Endothelial cell of umbilical vein (primary cell): Measurements from ENCODE around the gene SERINC2. TPM values are rescaled to one million over a fixed set of nuclear protein-coding genes. Genes with fewer than 3 reads are reported as not detected.

Experiments
- BruUV-seq: library from RNA; stranded (reverse); fragments of 400-500 nt; replicated peaks from 2 replicates; lab custom pipeline; 2021; lab: Mats Ljungman, UMichigan
- CTCF ChIA-PET: fragments of 300-600, 350-600 bp; sonication (Branson Sonifier 250); formaldehyde crosslinking; loops from one replicate; lab custom pipeline; 2021; ENCODE audit warnings: antibody characterized with exemption, inconsistent platforms; lab: Charles Lee
- POLR2A ChIA-PET: fragments of 300-600, 350-600 bp; sonication (Branson Sonifier 250); formaldehyde crosslinking; loops from one replicate; lab custom pipeline; 2021; ENCODE audit warnings: antibody characterized with exemption, inconsistent platforms; lab: Charles Lee
- DNase-seq: peaks from one replicate; pipeline ENCODE4 v3.0.0-alpha.2; 2011; ENCODE audit warnings: low read depth, low spot score
- FAIRE-seq: peaks from 2 replicates; lab custom pipeline; 2011; peaks lifted over from hg19 to GRCh38; lab: Jason Lieb, UNC
- H2AFZ ChIP-seq: 2 replicates; pipeline ENCODE4 v1.6.0; 2012; ENCODE audit warnings: low read depth, low read length, control low read depth, inconsistent platforms
- H3K27ac ChIP-seq: 2 replicates; pipeline ENCODE4 v1.5.1; 2011; ENCODE audit warnings: low read depth, mild to moderate bottlenecking, control low read depth, low read length, moderate library complexity; ENCODE audit not compliant: insufficient read depth
- H3K27me3 ChIP-seq, 2 experiments: 2 replicates each; pipeline versions ENCODE4 v1.6.0 to v1.6.1; 2011; ENCODE audit warnings: low read length in 2 of 2, mixed read lengths in 1 of 2; ENCODE audit not compliant: control insufficient read depth in 2 of 2, insufficient read depth in 2 of 2
- H3K36me3 ChIP-seq, 2 experiments: 2 replicates in 1 of 2; 3 replicates in 1 of 2; pipeline ENCODE4 v1.5.1; 2011; ENCODE audit warnings: low read length in 2 of 2, mild to moderate bottlenecking in 1 of 2, moderate library complexity in 1 of 2; ENCODE audit not compliant: control insufficient read depth in 2 of 2, insufficient read depth in 2 of 2; ENCODE audit errors: extremely low read depth in 1 of 2
- H3K4me1 ChIP-seq: 3 replicates; pipeline ENCODE4 v1.5.1; 2011; ENCODE audit warnings: mild to moderate bottlenecking, low read length; ENCODE audit not compliant: control insufficient read depth, insufficient read depth; ENCODE audit errors: extremely low read depth
- H3K4me2 ChIP-seq: 2 replicates; pipeline ENCODE4 v1.6.1; 2011; ENCODE audit warnings: low read length, control low read depth, mixed read lengths; ENCODE audit not compliant: insufficient read depth
- H3K4me3 ChIP-seq, 3 experiments: fragments of 200-600 bp in 1 of 3; sonication (generic), shearing (Covaris generic) in 1 of 3; replicated peaks in 1 of 3; 2 replicates each; pipeline ENCODE4 v1.5.1; 2011 to 2016; ENCODE audit warnings: control low read depth in 3 of 3, low read length in 3 of 3, mild to moderate bottlenecking in 2 of 3, inconsistent platforms in 1 of 3, low read depth in 1 of 3, moderate library complexity in 1 of 3; ENCODE audit not compliant: insufficient read depth in 1 of 3
- H3K79me2 ChIP-seq: 2 replicates; pipeline ENCODE4 v1.6.0; 2012; ENCODE audit warnings: low read length, inconsistent platforms; ENCODE audit not compliant: control insufficient read depth, insufficient read depth
- H3K9ac ChIP-seq: replicated peaks from 2 replicates; pipeline ENCODE3; 2011; ENCODE audit warnings: low read length, control low read depth; ENCODE audit not compliant: insufficient read depth; ENCODE audit errors: extremely low read depth
- H3K9me1 ChIP-seq: replicated peaks from 3 replicates; pipeline ENCODE4 v1.6.0; 2011; ENCODE audit warnings: mild to moderate bottlenecking, low read length; ENCODE audit not compliant: control insufficient read depth, insufficient read depth; ENCODE audit errors: extremely low read depth
- H3K9me3 ChIP-seq: replicated peaks from 2 replicates; pipeline ENCODE4 v1.5.1; 2012; ENCODE audit warnings: low read length, inconsistent platforms; ENCODE audit not compliant: control insufficient read depth, insufficient read depth
- H4K20me1 ChIP-seq: replicated peaks from 2 replicates; pipeline ENCODE3; 2011; ENCODE audit warnings: mild to moderate bottlenecking, low read length; ENCODE audit not compliant: control insufficient read depth, insufficient read depth; ENCODE audit errors: extremely low read depth
- CTCF ChIP-seq, 2 donors: IDR thresholded peaks; 1 replicate in 1 of 2; 2 replicates in 1 of 2; pipeline ENCODE4 v1.5.1; 2011; ENCODE audit warnings: low read length in 2 of 2, mild to moderate bottlenecking in 2 of 2, moderate library complexity in 2 of 2, control low read depth in 1 of 2, inconsistent platforms in 1 of 2, low read depth in 1 of 2; ENCODE audit not compliant: insufficient read depth in 1 of 2; ENCODE audit errors: extremely low read depth in 1 of 2
- EZH2 ChIP-seq: IDR thresholded peaks from 2 replicates; pipeline ENCODE4 v1.6.1; 2012; ENCODE audit warnings: borderline replicate concordance, low read depth, mild to moderate bottlenecking, moderate library complexity, low read length, inconsistent platforms; ENCODE audit not compliant: severe bottlenecking
- FOS ChIP-seq: IDR thresholded peaks from 2 replicates; pipeline ENCODE4 v1.6.1; 2011; ENCODE audit warnings: mild to moderate bottlenecking, low read length, moderate library complexity, borderline replicate concordance; ENCODE audit not compliant: insufficient read depth
- GATA2 ChIP-seq: IDR thresholded peaks from 2 replicates; pipeline ENCODE4 v1.7.0; 2011; ENCODE audit warnings: low read depth, mild to moderate bottlenecking, moderate library complexity, mixed read lengths, low read length; ENCODE audit not compliant: insufficient read length, insufficient read depth
- JUN ChIP-seq: IDR thresholded peaks from 2 replicates; pipeline ENCODE4 v1.6.1; 2011; ENCODE audit warnings: borderline replicate concordance, low read depth; ENCODE audit not compliant: insufficient read length, insufficient read depth
- MAX ChIP-seq: IDR thresholded peaks from 2 replicates; pipeline ENCODE4 v1.6.1; 2011; ENCODE audit not compliant: insufficient read depth, insufficient read length
- MYC ChIP-seq: IDR thresholded peaks from one replicate; pipeline ENCODE4 v1.6.1; 2011; ENCODE audit warnings: mild to moderate bottlenecking, low read depth, low read length
- POLR2A ChIP-seq: IDR thresholded peaks from 2 replicates; pipeline ENCODE4 v1.6.1; 2012; ENCODE audit warnings: low read depth, mild to moderate bottlenecking, control low read depth, low read length
- POLR2AphosphoS5 ChIP-seq: IDR thresholded peaks from 2 replicates; pipeline ENCODE4 v1.6.1; 2012; ENCODE audit warnings: low read depth, mild to moderate bottlenecking, control low read depth, low read length, moderate library complexity; ENCODE audit not compliant: insufficient read depth
- dilution Hi-C: fragments of 300-500 bp; cut with MboI; formaldehyde crosslinking; loops from one replicate; pipeline ENCODE4 v1.15.0; 2019; ENCODE audit warnings: low sequenced_read_pairs; ENCODE audit not compliant: extremely low pct_ligation_motif_present
- intact Hi-C: fragments of 100-400 bp; cut with micrococcal nuclease; formaldehyde crosslinking; loops from one replicate; pipeline ENCODE4 v1.10.0; 2022
- polyA plus RNA-seq, 4 experiments: library from polyadenylated mRNA; depleted of rRNA in 3 of 4; stranded (reverse) in 3 of 4; unstranded in 1 of 4; fragments of >200 nt; gene quantifications; 2 replicates each; pipeline versions ENCODE4 v1.2.1 to v1.2.3, GENCODE V29; 2011 to 2012; ENCODE audit warnings: missing spikeins in 1 of 4
- total RNA-seq: library from RNA; stranded (reverse); gene quantifications from 2 replicates; pipeline ENCODE4 v1.2.3, GENCODE V29; 2021

Gene SERINC2
- total and polyA plus RNA-seq, 2 donors (not counting 3 experiments of a cell fraction or from before 2014, with no cell fraction given), result 19.4 to 34.6 TPM

GRCh38 chr1:31433396-31433930, 20.4 kb downstream of the SERINC2 start:
- POLR2A ChIA-PET, result no interaction called here
- no peak for TF ChIP-seq MYC
- no peak for TF ChIP-seq POLR2AphosphoS5
- TF ChIP-seq MAX, result no peak
- TF ChIP-seq JUN, result no peak
- no peak for TF ChIP-seq GATA2
- TF ChIP-seq EZH2, result no peak
- TF ChIP-seq CTCF (IDR thresholded peaks at IDR 0.05; ENCODE audit: extremely low read depth in 1 of 2, insufficient read depth in 1 of 2, low read depth in 1 of 2, low read length in 2 of 2), result no peak
- TF ChIP-seq POLR2A, result no peak
- TF ChIP-seq FOS, result no peak
- Histone ChIP-seq H3K27me3 (no peaks in the 10 kb centered on the region), H3K4me2 (no peak overlapping the region), H3K9ac (no peak overlapping the region), H3K36me3 (no peaks in the 10 kb centered on the region), H3K27ac (no peak overlapping the region), H3K4me1 (no peaks in the 10 kb centered on the region), H2AFZ (no peak overlapping the region), H3K9me1 (no peaks in the 10 kb centered on the region), H3K9me3 (no peaks in the 10 kb centered on the region), H3K4me3 (no peak overlapping the region), H4K20me1 (no peaks in the 10 kb centered on the region), H3K79me2 (no peaks in the 10 kb centered on the region)
- no TSS peak for BruUV-seq
- CTCF ChIA-PET, result no interaction called here
- FAIRE-seq, result no peak
- intact Hi-C loops (no loop called here), dilution Hi-C loops (no loop called here)
- DNase-seq, result no peak
